Breast epithelium (tissue), 4 donors: Measurements from ENCODE around the gene APOL2. TPM values are rescaled to one million over a fixed set of nuclear protein-coding genes. Genes with fewer than 3 reads are reported as not detected.

Source experiments
- DNase-seq, 2 donors: peaks; one replicate each; pipeline ENCODE4 v3.0.0-alpha.2; 2019; ENCODE audit warnings: low spot score in 2 of 2
- H3K27ac ChIP-seq, 2 donors: fragments of 200-600 bp; sonication (generic) in 1 of 2; one replicate each; pipeline ENCODE4 v1.5.1; 2016 to 2019; ENCODE audit warnings: mild to moderate bottlenecking in 1 of 2
- H3K27me3 ChIP-seq, 2 donors: fragments of 200-600 bp; sonication (generic) in 1 of 2; one replicate each; pipeline versions ENCODE4 v1.5.1 to v1.6.0; 2017 to 2019; ENCODE audit warnings: control low read depth in 1 of 2, mild to moderate bottlenecking in 1 of 2
- H3K36me3 ChIP-seq: fragments of 200-600 bp; one replicate; pipeline ENCODE4 v1.5.1; 2019
- H3K4me1 ChIP-seq, 2 donors: fragments of 200-600 bp; sonication (generic); one replicate each; pipeline ENCODE4 v1.5.1; 2016 to 2019; ENCODE audit warnings: control low read depth in 1 of 2
- H3K4me3 ChIP-seq, 3 donors: fragments of 200-600 bp; sonication (generic); 1 replicate in 2 of 3; 2 replicates in 1 of 3; pipeline ENCODE4 v1.5.1; 2016 to 2019; ENCODE audit warnings: mild to moderate bottlenecking in 3 of 3, moderate library complexity in 2 of 3
- H3K9me3 ChIP-seq, 2 donors: fragments of 200-600 bp; sonication (generic) in 1 of 2; one replicate each; pipeline ENCODE4 v1.5.1; 2016 to 2019; ENCODE audit warnings: control low read depth in 1 of 2
- POLR2A ChIP-seq: fragments of 450-650 bp; IDR thresholded peaks from one replicate; pipeline ENCODE4 v1.6.1; 2016; ENCODE audit warnings: antibody characterized with exemption, mild to moderate bottlenecking, moderate library complexity
- POLR2AphosphoS5 ChIP-seq, 3 donors: sonication (generic); formaldehyde crosslinking; IDR thresholded peaks; one replicate each; pipeline ENCODE4 v1.6.1; 2017; ENCODE audit warnings: antibody characterized with exemption in 3 of 3
- intact Hi-C: fragments of 100-400 bp; cut with DNase I; formaldehyde crosslinking; loops from one replicate; pipeline ENCODE4 v1.15.1; 2023; ENCODE audit warnings: low total_unique reads
- total RNA-seq, 3 donors: library from RNA; depleted of rRNA; stranded (reverse); fragments of >200 nt; gene quantifications; one replicate each; pipeline ENCODE4 v1.1.0, GENCODE V29; 2016
- TF ChIP-seq, protein P1 (sequence below), 3 donors: fragments of 450-650 bp; IDR thresholded peaks; one replicate each; pipeline ENCODE4 v1.5.1; 2016 to 2017; ENCODE audit warnings: antibody characterized with exemption in 3 of 3, mild to moderate bottlenecking in 3 of 3, moderate library complexity in 3 of 3

The APOL2 gene
- total RNA-seq, 3 donors from 2014 or later, result 50.4 to 112 (median 73.8) TPM

- Histone ChIP-seq H3K27me3 (no peaks in the 10 kb centered on the region), H3K4me3 (no peak overlapping the region), H3K36me3 (no peaks in the 10 kb centered on the region), H3K9me3 (no peaks in the 10 kb centered on the region), H3K27ac (no peak overlapping the region), H3K4me1 (no peaks in the 10 kb centered on the region)
- DNase-seq, result peak; percentile 60 to 78
- no peak for TF ChIP-seq POLR2A
- TF ChIP-seq, protein P1, sequence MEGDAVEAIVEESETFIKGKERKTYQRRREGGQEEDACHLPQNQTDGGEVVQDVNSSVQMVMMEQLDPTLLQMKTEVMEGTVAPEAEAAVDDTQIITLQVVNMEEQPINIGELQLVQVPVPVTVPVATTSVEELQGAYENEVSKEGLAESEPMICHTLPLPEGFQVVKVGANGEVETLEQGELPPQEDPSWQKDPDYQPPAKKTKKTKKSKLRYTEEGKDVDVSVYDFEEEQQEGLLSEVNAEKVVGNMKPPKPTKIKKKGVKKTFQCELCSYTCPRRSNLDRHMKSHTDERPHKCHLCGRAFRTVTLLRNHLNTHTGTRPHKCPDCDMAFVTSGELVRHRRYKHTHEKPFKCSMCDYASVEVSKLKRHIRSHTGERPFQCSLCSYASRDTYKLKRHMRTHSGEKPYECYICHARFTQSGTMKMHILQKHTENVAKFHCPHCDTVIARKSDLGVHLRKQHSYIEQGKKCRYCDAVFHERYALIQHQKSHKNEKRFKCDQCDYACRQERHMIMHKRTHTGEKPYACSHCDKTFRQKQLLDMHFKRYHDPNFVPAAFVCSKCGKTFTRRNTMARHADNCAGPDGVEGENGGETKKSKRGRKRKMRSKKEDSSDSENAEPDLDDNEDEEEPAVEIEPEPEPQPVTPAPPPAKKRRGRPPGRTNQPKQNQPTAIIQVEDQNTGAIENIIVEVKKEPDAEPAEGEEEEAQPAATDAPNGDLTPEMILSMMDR (IDR thresholded peaks at IDR 0.05), result peak; percentile 74 to 82 (median 79)
- TF ChIP-seq POLR2AphosphoS5 (IDR thresholded peaks at IDR 0.05), result peak in 1 of 3 donors; percentile 17
- intact Hi-C loops, result no loop called here
These were observed 59.1 kb downstream of the APOL2 start for GRCh38 chr22:36180038-36180880.

- no peak overlapping the region for H3K27ac ChIP-seq
- TF ChIP-seq, protein P1 (IDR thresholded peaks at IDR 0.05), result no peak
- TF ChIP-seq POLR2AphosphoS5 (IDR thresholded peaks at IDR 0.05) (no peak), POLR2A (no peak)
- H3K9me3 ChIP-seq, result no peaks in the 10 kb centered on the region
- intact Hi-C loops, result no loop called here
- no peaks in the 10 kb centered on the region for H3K4me1 ChIP-seq
- no peaks in the 10 kb centered on the region for H3K27me3 ChIP-seq
- H3K4me3 ChIP-seq, result no peak overlapping the region
- H3K36me3 ChIP-seq, result no peaks in the 10 kb centered on the region
- no peak for DNase-seq
These were observed 62.2 kb downstream of the APOL2 start for GRCh38 chr22:36177160-36177559.

Other genes starting within 250 kb of the APOL2 start
- gene RBFOX2, start 210.7 kb downstream of the APOL2 start, total RNA-seq, result 10 to 100 TPM; 63.4 to 97.3 (median 85.5) TPM
- 100 to 1,000 TPM in 2 of 3 donors, 10 to 100 TPM in 1; 46.5 to 130 (median 101) TPM for gene APOL3, start 78.8 kb downstream of the APOL2 start, total RNA-seq
- gene APOL4, start 37.7 kb downstream of the APOL2 start, total RNA-seq, result 10 to 100 TPM in 2 of 3 donors, 1 to 10 TPM in 1; 4.9 to 41.3 (median 15.0) TPM
- 10 to 100 TPM in 2 of 3 donors, 1 to 10 TPM in 1; 5.9 to 38.3 (median 22.2) TPM for gene APOL1, start 13.6 kb upstream of the APOL2 start, total RNA-seq
- 100 to 1,000 TPM; 169 to 392 (median 268) TPM for gene MYH9, start 148.4 kb upstream of the APOL2 start, total RNA-seq
- 10 to 100 TPM; 52.3 to 71.1 (median 58.1) TPM for gene TXN2, start 242.1 kb upstream of the APOL2 start, total RNA-seq